ENCODE data around the gene FRMD3. TPM values are rescaled to one million over a fixed set of nuclear protein-coding genes. Genes with fewer than 3 reads are reported as not detected.

FRMD3 gene
- total RNA-seq, 4 donors from 2014 or later: 1.8 to 13.3 (median 3.3) TPM

DNA sequence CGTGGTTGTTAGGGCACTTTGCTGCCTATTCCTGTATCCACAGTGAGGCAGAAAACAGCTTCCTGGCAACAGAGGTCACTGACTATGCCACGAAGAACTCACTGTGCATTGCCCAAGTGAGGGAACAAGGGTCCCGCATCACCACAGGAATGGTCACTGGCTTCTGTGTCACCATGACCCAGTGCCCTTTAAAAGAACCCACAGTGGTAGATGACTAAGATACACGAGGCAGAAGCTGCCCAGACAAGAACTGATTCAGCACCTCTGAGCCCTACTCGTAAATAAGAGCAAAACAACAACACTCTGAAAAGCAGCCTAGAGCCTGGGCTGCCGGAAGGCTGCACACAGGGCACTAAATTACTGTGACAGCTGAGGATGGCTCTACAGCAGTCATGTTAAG lies 238.6 kb downstream of the FRMD3 start:
- TF ChIP-seq POLR2A (IDR thresholded peaks at IDR 0.05): no peak
- TF ChIP-seq, protein P1, sequence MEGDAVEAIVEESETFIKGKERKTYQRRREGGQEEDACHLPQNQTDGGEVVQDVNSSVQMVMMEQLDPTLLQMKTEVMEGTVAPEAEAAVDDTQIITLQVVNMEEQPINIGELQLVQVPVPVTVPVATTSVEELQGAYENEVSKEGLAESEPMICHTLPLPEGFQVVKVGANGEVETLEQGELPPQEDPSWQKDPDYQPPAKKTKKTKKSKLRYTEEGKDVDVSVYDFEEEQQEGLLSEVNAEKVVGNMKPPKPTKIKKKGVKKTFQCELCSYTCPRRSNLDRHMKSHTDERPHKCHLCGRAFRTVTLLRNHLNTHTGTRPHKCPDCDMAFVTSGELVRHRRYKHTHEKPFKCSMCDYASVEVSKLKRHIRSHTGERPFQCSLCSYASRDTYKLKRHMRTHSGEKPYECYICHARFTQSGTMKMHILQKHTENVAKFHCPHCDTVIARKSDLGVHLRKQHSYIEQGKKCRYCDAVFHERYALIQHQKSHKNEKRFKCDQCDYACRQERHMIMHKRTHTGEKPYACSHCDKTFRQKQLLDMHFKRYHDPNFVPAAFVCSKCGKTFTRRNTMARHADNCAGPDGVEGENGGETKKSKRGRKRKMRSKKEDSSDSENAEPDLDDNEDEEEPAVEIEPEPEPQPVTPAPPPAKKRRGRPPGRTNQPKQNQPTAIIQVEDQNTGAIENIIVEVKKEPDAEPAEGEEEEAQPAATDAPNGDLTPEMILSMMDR (IDR thresholded peaks at IDR 0.05): no peak
- no peak overlapping the region for H3K4me3 ChIP-seq
- no peaks in the 10 kb centered on the region for H3K4me1 ChIP-seq
- no peaks in the 10 kb centered on the region for H3K9me3 ChIP-seq
- no peaks in the 10 kb centered on the region for H3K36me3 ChIP-seq
- H3K27ac ChIP-seq: no peak overlapping the region
- no peaks in the 10 kb centered on the region for H3K27me3 ChIP-seq
- intact Hi-C loops (cut with DNase I; ENCODE audit: low total_unique reads): no loop called here
- no peak for DNase-seq

DNA sequence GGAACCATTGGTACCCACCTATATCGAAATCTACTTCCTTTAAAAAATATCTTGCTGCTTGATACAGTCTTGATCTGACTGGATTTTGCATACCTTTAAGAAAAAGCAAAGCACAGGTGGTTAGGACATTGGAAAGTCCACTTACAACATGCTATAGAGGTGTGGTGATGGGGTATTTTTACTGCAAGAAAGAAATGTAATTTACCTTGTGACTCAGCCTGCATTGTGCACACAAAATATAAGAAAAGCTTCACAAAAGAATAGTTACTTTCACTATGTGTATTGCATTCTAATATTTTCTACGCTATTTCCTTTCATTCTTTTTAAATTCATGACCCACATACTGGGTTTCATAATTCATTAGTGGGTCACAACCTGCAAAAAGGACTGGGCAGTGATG lies 239.1 kb downstream of the FRMD3 start:
- Histone ChIP-seq H3K4me1 (no peaks in the 10 kb centered on the region), H3K36me3 (no peaks in the 10 kb centered on the region), H3K9me3 (no peaks in the 10 kb centered on the region), H3K4me3 (no peak overlapping the region), H3K27me3 (no peaks in the 10 kb centered on the region), H3K27ac (no peak overlapping the region)
- DNase-seq: no peak
- intact Hi-C loops (cut with DNase I; ENCODE audit: low total_unique reads): no loop called here
- TF ChIP-seq, protein P1 (IDR thresholded peaks at IDR 0.05): no peak
- TF ChIP-seq POLR2A (IDR thresholded peaks at IDR 0.05): no peak

GRCh38 chr9:83296123-83296522 lies 242.1 kb downstream of the FRMD3 start:
- no peaks in the 10 kb centered on the region for H3K36me3 ChIP-seq
- TF ChIP-seq POLR2A (IDR thresholded peaks at IDR 0.05): no peak
- TF ChIP-seq, protein P1 (IDR thresholded peaks at IDR 0.05): no peak
- no peaks in the 10 kb centered on the region for H3K9me3 ChIP-seq
- no peaks in the 10 kb centered on the region for H3K4me1 ChIP-seq
- intact Hi-C loops (cut with DNase I; ENCODE audit: low total_unique reads): no loop called here
- DNase-seq: no peak
- no peak overlapping the region for H3K4me3 ChIP-seq
- no peaks in the 10 kb centered on the region for H3K27me3 ChIP-seq
- H3K27ac ChIP-seq: no peak overlapping the region

GRCh38 chr9:83294816-83295215 lies 243.4 kb downstream of the FRMD3 start:
- no peaks in the 10 kb centered on the region for H3K36me3 ChIP-seq
- H3K4me3 ChIP-seq: no peak overlapping the region
- H3K27me3 ChIP-seq: no peaks in the 10 kb centered on the region
- no peak for DNase-seq
- no peak overlapping the region for H3K27ac ChIP-seq
- no peaks in the 10 kb centered on the region for H3K4me1 ChIP-seq
- H3K9me3 ChIP-seq: no peaks in the 10 kb centered on the region
- TF ChIP-seq, protein P1 (IDR thresholded peaks at IDR 0.05): no peak
- TF ChIP-seq POLR2A (IDR thresholded peaks at IDR 0.05): no peak
- intact Hi-C loops (cut with DNase I; ENCODE audit: low total_unique reads): no loop called here

- intact Hi-C loops (cut with DNase I; ENCODE audit: low total_unique reads): no loop called here
- H3K27ac ChIP-seq: no peak overlapping the region
- no peak overlapping the region for H3K4me3 ChIP-seq
- H3K27me3 ChIP-seq: no peaks in the 10 kb centered on the region
- TF ChIP-seq, protein P1 (IDR thresholded peaks at IDR 0.05): no peak
- no peak for TF ChIP-seq POLR2A (IDR thresholded peaks at IDR 0.05)
- H3K9me3 ChIP-seq: no peaks in the 10 kb centered on the region
- no peaks in the 10 kb centered on the region for H3K36me3 ChIP-seq
- no peaks in the 10 kb centered on the region for H3K4me1 ChIP-seq
- no peak for DNase-seq
These were observed 247.0 kb downstream of the FRMD3 start for GRCh38 chr9:83291196-83291595.
